Measurements from ENCODE around the gene GSE1.

GSE1 gene

GRCh38 chr16:85704900-85705846 lies 92.1 kb downstream of the GSE1 start:
- H3K4me3 ChIP-seq (ENCODE audit: low read depth, low read length), result no peak overlapping the region
- TF ChIP-seq, protein P1, sequence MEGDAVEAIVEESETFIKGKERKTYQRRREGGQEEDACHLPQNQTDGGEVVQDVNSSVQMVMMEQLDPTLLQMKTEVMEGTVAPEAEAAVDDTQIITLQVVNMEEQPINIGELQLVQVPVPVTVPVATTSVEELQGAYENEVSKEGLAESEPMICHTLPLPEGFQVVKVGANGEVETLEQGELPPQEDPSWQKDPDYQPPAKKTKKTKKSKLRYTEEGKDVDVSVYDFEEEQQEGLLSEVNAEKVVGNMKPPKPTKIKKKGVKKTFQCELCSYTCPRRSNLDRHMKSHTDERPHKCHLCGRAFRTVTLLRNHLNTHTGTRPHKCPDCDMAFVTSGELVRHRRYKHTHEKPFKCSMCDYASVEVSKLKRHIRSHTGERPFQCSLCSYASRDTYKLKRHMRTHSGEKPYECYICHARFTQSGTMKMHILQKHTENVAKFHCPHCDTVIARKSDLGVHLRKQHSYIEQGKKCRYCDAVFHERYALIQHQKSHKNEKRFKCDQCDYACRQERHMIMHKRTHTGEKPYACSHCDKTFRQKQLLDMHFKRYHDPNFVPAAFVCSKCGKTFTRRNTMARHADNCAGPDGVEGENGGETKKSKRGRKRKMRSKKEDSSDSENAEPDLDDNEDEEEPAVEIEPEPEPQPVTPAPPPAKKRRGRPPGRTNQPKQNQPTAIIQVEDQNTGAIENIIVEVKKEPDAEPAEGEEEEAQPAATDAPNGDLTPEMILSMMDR (IDR thresholded peaks at IDR 0.05; ENCODE audit: control insufficient read depth, extremely low read depth, insufficient read depth), result no peak
- no peak for DNase-seq (ENCODE audit: low read depth)

DNA sequence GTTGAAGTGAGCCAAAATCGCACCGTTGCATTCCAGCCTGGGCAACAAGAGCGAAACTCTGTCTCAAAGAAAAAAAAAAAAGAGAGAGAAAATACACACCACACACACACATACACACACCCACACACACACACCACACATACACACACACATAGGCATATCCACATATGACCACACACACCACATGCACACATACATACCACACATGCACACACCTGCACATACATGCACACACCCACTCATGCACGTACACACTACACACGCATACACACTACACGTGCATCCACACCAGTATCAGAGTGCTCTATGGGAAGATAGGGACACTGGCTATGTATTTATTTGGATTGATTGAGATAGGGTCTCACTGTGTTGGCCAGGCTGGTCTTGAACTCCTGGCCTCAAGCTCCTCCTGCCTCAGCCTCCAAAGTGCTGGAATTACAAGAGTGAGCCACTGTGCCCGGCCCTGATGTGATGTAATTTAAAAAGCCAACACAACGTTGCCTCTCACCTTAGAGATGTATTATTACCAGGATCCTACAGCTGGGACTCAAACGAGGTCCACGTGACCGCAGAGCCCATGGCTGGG lies 93.4 kb downstream of the GSE1 start:
- no peak overlapping the region for H3K4me3 ChIP-seq (ENCODE audit: low read depth, low read length)
- TF ChIP-seq, protein P1 (IDR thresholded peaks at IDR 0.05; ENCODE audit: control insufficient read depth, extremely low read depth, insufficient read depth), result no peak
- DNase-seq (ENCODE audit: low read depth), result no peak

DNA sequence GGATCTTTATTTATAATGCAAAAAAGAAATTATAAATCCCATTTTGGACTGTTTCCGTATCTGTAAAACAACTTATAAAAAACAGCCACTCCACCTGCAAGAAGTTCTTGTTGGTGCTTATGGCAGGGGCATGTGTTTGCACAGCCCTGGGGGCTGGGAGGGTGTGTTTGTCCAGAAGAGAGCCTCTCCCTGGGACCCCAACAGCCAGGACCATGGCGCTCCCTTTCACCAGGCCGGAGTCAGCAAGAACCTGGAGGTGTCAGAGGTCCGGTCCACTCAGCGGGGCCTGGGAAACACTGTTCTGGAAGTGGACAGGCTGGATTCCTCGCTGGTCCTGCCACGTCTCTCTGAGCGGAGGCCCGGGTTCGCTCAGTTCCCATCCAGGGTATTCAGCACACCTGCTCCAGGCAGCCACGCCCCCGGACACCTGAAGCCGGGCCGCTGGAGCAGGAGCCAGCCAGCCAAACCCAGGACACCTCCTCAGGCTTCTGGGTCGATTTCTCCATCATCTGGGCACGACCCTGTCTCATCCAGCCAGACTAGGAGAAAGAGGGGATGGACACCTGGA lies 94.5 kb downstream of the GSE1 start:
- H3K4me3 ChIP-seq (ENCODE audit: low read depth, low read length), result no peak overlapping the region
- DNase-seq (ENCODE audit: low read depth), result no peak

GRCh38 chr16:85708338-85708737 lies 95.2 kb downstream of the GSE1 start:
- no peak for DNase-seq (ENCODE audit: low read depth)
- no peak overlapping the region for H3K4me3 ChIP-seq (ENCODE audit: low read depth, low read length)
- TF ChIP-seq, protein P1 (IDR thresholded peaks at IDR 0.05; ENCODE audit: control insufficient read depth, extremely low read depth, insufficient read depth), result no peak

More for the DNA sequence above, 94.5 kb downstream of the GSE1 start:
- TF ChIP-seq, protein P1 (IDR thresholded peaks at IDR 0.05; ENCODE audit: control insufficient read depth, extremely low read depth, insufficient read depth), result no peak

- TF ChIP-seq, protein P1 (IDR thresholded peaks at IDR 0.05; ENCODE audit: control insufficient read depth, extremely low read depth, insufficient read depth), result no peak
- no peak for DNase-seq (ENCODE audit: low read depth)
- no peak overlapping the region for H3K4me3 ChIP-seq (ENCODE audit: low read depth, low read length)
Measured at GRCh38 chr16:85709766-85710585, 96.9 kb downstream of the GSE1 start.

DNA sequence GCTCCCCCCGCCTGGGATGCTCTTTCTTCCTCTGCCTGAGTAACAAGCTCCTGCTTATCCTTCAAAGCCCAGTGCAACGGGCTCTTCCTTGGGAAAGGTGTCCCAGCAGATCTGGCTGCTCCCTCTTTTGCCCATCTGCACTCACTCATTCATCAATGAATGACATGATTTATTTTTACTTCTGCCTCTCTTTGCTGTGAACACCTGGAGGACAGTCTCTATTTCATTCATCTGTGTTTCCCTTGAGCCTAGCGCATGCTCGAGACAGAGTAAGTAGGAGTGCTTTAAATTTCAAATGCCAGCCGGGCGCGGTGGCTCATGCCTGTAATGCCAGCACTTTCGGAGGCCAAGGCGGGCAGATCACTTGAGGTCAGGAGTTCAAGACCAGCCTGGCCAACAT lies 97.6 kb downstream of the GSE1 start:
- no peak for DNase-seq (ENCODE audit: low read depth)
- H3K4me3 ChIP-seq (ENCODE audit: low read depth, low read length), result no peak overlapping the region
- TF ChIP-seq, protein P1 (IDR thresholded peaks at IDR 0.05; ENCODE audit: control insufficient read depth, extremely low read depth, insufficient read depth), result no peak

Data from LNCaP clone FGC (cell line).